Ectodermal cell (in vitro differentiated cells): ENCODE measurements around the gene COQ7.

Experiments used
- H3K27ac ChIP-seq: 2 replicates; pipeline ENCODE4 v1.7.0; 2013; ENCODE audit warnings: mild to moderate bottlenecking, low read depth, low read length; ENCODE audit not compliant: insufficient read depth, poor library complexity, severe bottlenecking
- H3K27me3 ChIP-seq: 2 replicates; pipeline ENCODE4 v1.7.0; 2013; ENCODE audit warnings: mild to moderate bottlenecking, low read length; ENCODE audit not compliant: insufficient read depth, control insufficient read depth, poor library complexity, severe bottlenecking
- H3K36me3 ChIP-seq: one replicate; pipeline ENCODE4 v1.7.0; 2013; ENCODE audit warnings: low read length; ENCODE audit not compliant: control insufficient read depth, insufficient read depth
- H3K4me1 ChIP-seq: one replicate; pipeline ENCODE4 v1.7.0; 2013; ENCODE audit warnings: low read length; ENCODE audit not compliant: control insufficient read depth, insufficient read depth
- H3K4me3 ChIP-seq: 2 replicates; pipeline ENCODE4 v1.7.0; 2013; ENCODE audit warnings: low read depth, low read length, control low read depth; ENCODE audit not compliant: insufficient read depth
- H3K9me3 ChIP-seq: 2 replicates; pipeline ENCODE4 v1.7.0; 2013; ENCODE audit warnings: mild to moderate bottlenecking, low read length, moderate library complexity; ENCODE audit not compliant: control insufficient read depth
- WGBS, 2 experiments: methylation state at CpG; one replicate each; pipeline ENCODE4 v1.1.7; 2013; ENCODE audit warnings: missing lambda C conversion rate in 2 of 2; 5-methylcytosine and 5-hydroxymethylcytosine counted together

COQ7 gene

GRCh38 chr16:19062706-19063105, 4.7 kb upstream of the COQ7 start:
- no peaks in the 10 kb centered on the region for H3K4me1 ChIP-seq
- WGBS, 2 experiments = 91 to 98% methylated on average over 2 to 3 of the region's 4 CpGs
- H3K36me3 ChIP-seq = no peaks in the 10 kb centered on the region
- no peaks in the 10 kb centered on the region for H3K27me3 ChIP-seq
- H3K27ac ChIP-seq = no peak overlapping the region
- no peaks in the 10 kb centered on the region for H3K9me3 ChIP-seq
- H3K4me3 ChIP-seq = no peak overlapping the region

GRCh38 chr16:19066988-19067348, 446 bp upstream of the COQ7 start:
- H3K27ac ChIP-seq = peak overlapping the region; percentile 97
- H3K4me1 ChIP-seq = no peaks in the 10 kb centered on the region
- no peaks in the 10 kb centered on the region for H3K9me3 ChIP-seq
- H3K4me3 ChIP-seq = peak overlapping the region; percentile 67
- H3K27me3 ChIP-seq = no peaks in the 10 kb centered on the region
- no peaks in the 10 kb centered on the region for H3K36me3 ChIP-seq
- WGBS, 2 experiments = 82% methylated on average over 6 to 9 of the region's 9 CpGs

GRCh38 chr16:19068237-19068815, 912 bp downstream of the COQ7 start:
- Histone ChIP-seq H3K27me3 (no peaks in the 10 kb centered on the region), H3K36me3 (no peaks in the 10 kb centered on the region), H3K4me3 (peak overlapping the region; percentile 67), H3K27ac (peak overlapping the region; percentile 97), H3K9me3 (no peaks in the 10 kb centered on the region), H3K4me1 (no peaks in the 10 kb centered on the region)
- WGBS, 2 experiments = 64 to 73% methylated on average over 15 to 19 of the region's 19 CpGs

- Histone ChIP-seq H3K27ac (no peak overlapping the region), H3K9me3 (no peaks in the 10 kb centered on the region), H3K36me3 (no peaks in the 10 kb centered on the region), H3K4me1 (no peaks in the 10 kb centered on the region), H3K27me3 (no peaks in the 10 kb centered on the region), H3K4me3 (no peak overlapping the region)
- WGBS, 2 experiments = 83 to 84% methylated on average over 21 of the region's 21 CpGs
Observed at GRCh38 chr16:19071811-19072777, 4.7 kb downstream of the COQ7 start.

- 95 to 98% methylated on average over 3 of the region's 3 CpGs for WGBS, 2 experiments
- no peaks in the 10 kb centered on the region for H3K36me3 ChIP-seq
- H3K4me1 ChIP-seq = no peaks in the 10 kb centered on the region
- no peak overlapping the region for H3K4me3 ChIP-seq
- no peaks in the 10 kb centered on the region for H3K27me3 ChIP-seq
- no peak overlapping the region for H3K27ac ChIP-seq
- no peaks in the 10 kb centered on the region for H3K9me3 ChIP-seq
Observed at GRCh38 chr16:19073344-19073743, 5.9 kb downstream of the COQ7 start.

GRCh38 chr16:19073863-19074262, 6.4 kb downstream of the COQ7 start:
- no peaks in the 10 kb centered on the region for H3K4me1 ChIP-seq
- no peak overlapping the region for H3K4me3 ChIP-seq
- H3K36me3 ChIP-seq = peaks cover 1% of the 10 kb centered on the region
- 79 to 82% methylated on average over 7 of the region's 7 CpGs for WGBS, 2 experiments
- no peaks in the 10 kb centered on the region for H3K9me3 ChIP-seq
- no peaks in the 10 kb centered on the region for H3K27me3 ChIP-seq
- H3K27ac ChIP-seq = no peak overlapping the region

- H3K36me3 ChIP-seq = peaks cover 11% of the 10 kb centered on the region
- H3K4me1 ChIP-seq = no peaks in the 10 kb centered on the region
- no peak overlapping the region for H3K4me3 ChIP-seq
- no peak overlapping the region for H3K27ac ChIP-seq
- H3K9me3 ChIP-seq = no peaks in the 10 kb centered on the region
- WGBS, 2 experiments = 95 to 96% methylated on average over 12 of the region's 12 CpGs
- no peaks in the 10 kb centered on the region for H3K27me3 ChIP-seq
Observed at GRCh38 chr16:19075511-19075910, 8.1 kb downstream of the COQ7 start.

GRCh38 chr16:19077879-19078278, 10.5 kb downstream of the COQ7 start:
- no peak overlapping the region for H3K27ac ChIP-seq
- no peaks in the 10 kb centered on the region for H3K4me1 ChIP-seq
- 97% methylated on average over 6 of the region's 6 CpGs for WGBS, 2 experiments
- H3K4me3 ChIP-seq = no peak overlapping the region
- no peaks in the 10 kb centered on the region for H3K27me3 ChIP-seq
- peaks cover 16% of the 10 kb centered on the region for H3K36me3 ChIP-seq
- H3K9me3 ChIP-seq = no peaks in the 10 kb centered on the region

- Histone ChIP-seq H3K9me3 (no peaks in the 10 kb centered on the region), H3K36me3 (peaks cover 16% of the 10 kb centered on the region), H3K4me1 (no peaks in the 10 kb centered on the region), H3K27me3 (peaks cover 20% of the 10 kb centered on the region), H3K27ac (no peak overlapping the region), H3K4me3 (no peak overlapping the region)
- WGBS, 2 experiments = 90 to 100% methylated on average over 1 of the region's 1 CpG
Observed at GRCh38 chr16:19083670-19084069, 16.3 kb downstream of the COQ7 start.

- H3K27ac ChIP-seq = no peak overlapping the region
- peaks cover 20% of the 10 kb centered on the region for H3K27me3 ChIP-seq
- no peaks in the 10 kb centered on the region for H3K4me1 ChIP-seq
- H3K9me3 ChIP-seq = no peaks in the 10 kb centered on the region
- WGBS, 2 experiments = 91 to 95% methylated on average over 3 of the region's 3 CpGs
- peaks cover 12% of the 10 kb centered on the region for H3K36me3 ChIP-seq
- no peak overlapping the region for H3K4me3 ChIP-seq
Observed at GRCh38 chr16:19084139-19084538, 16.7 kb downstream of the COQ7 start.
